ENCODE results near the gene MYL6B.

DNA sequence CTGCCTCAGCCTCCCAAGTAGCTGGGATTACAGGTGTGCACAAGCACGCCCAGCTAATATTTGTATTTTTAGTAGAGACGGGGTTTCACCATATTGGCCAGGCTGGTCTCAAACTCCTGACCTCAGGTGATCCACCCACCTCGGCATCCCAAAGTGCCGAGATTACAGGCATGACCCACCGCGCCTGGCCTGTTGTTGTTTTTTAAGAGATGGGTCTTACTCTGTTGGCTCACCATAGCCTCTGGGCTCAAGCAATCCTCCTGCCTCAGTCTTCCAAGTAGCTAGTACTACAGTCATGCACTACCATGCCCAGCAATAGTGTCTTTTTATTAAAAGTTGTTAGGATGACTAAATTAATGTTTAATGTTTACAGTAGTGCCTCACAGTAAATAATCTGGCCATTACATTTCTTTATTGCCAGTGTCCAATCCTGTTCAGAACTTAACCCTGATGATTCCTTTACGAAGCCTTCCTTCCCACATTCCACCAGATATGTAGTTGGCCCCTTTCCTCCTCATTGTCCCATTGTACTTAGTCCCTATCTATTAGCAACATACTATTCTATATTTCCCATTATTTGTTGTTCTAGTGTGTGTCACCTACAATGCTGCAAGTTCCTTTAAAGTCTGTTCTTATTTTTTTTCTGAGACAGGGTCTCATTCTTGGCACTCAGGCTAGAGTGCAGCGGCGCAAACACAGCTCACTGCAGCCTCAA is 45.7 kb downstream of the MYL6B start:
- TF ChIP-seq, protein P1, sequence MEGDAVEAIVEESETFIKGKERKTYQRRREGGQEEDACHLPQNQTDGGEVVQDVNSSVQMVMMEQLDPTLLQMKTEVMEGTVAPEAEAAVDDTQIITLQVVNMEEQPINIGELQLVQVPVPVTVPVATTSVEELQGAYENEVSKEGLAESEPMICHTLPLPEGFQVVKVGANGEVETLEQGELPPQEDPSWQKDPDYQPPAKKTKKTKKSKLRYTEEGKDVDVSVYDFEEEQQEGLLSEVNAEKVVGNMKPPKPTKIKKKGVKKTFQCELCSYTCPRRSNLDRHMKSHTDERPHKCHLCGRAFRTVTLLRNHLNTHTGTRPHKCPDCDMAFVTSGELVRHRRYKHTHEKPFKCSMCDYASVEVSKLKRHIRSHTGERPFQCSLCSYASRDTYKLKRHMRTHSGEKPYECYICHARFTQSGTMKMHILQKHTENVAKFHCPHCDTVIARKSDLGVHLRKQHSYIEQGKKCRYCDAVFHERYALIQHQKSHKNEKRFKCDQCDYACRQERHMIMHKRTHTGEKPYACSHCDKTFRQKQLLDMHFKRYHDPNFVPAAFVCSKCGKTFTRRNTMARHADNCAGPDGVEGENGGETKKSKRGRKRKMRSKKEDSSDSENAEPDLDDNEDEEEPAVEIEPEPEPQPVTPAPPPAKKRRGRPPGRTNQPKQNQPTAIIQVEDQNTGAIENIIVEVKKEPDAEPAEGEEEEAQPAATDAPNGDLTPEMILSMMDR (IDR thresholded peaks at IDR 0.05; ENCODE audit: extremely low read depth in 1 of 2, insufficient read depth in 1 of 2, low read depth in 1 of 2, low read length in 2 of 2): no peak
- peak; percentile 79 for TF ChIP-seq JUN (IDR thresholded peaks at IDR 0.05; ENCODE audit: borderline replicate concordance, insufficient read depth, insufficient read length, low read depth)
- TF ChIP-seq POLR2AphosphoS5 (IDR thresholded peaks at IDR 0.05; ENCODE audit: insufficient read depth, low read depth, low read length): peak; percentile 34
- no peak for TF ChIP-seq MYC (IDR thresholded peaks at IDR 0.05; ENCODE audit: low read depth, low read length)
